PC-9 (cell line): ENCODE measurements around the gene GRM8. TPM values are rescaled to one million over a fixed set of nuclear protein-coding genes. Genes with fewer than 3 reads are reported as not detected.

Source experiments
- BruUV-seq: library from RNA; stranded (reverse); fragments of 400-500 nt; replicated peaks from 2 replicates; lab custom pipeline; 2021; lab: Mats Ljungman, UMichigan
- CTCF ChIA-PET: fragments of 300-600 bp; sonication (Branson Sonifier 250); formaldehyde crosslinking; loops from one replicate; lab custom pipeline; 2022; ENCODE audit warnings: antibody characterized with exemption; lab: Charles Lee
- POLR2A ChIA-PET: fragments of 300-600 bp; sonication (Branson Sonifier 250); formaldehyde crosslinking; loops from one replicate; lab custom pipeline; 2022; ENCODE audit warnings: antibody characterized with exemption; ENCODE audit not compliant: unreplicated experiment; lab: Charles Lee
- DNase-seq, 2 experiments: peaks; one replicate each; pipeline versions ENCODE4 v3.0.0 to v3.0.0-alpha.2; 2015 to 2022; ENCODE audit warnings: mixed read lengths in 1 of 2
- H2AFZ ChIP-seq: fragments of 200-600 bp; sonication (generic); 2 replicates; pipeline ENCODE4 v1.8.1; 2017; ENCODE audit warnings: antibody characterized with exemption
- H3F3A ChIP-seq: fragments of 200-600 bp; sonication (generic); 2 replicates; pipeline ENCODE4 v1.8.1; 2017; ENCODE audit warnings: antibody characterized with exemption, mild to moderate bottlenecking, low read depth; ENCODE audit not compliant: insufficient read depth
- H3K27ac ChIP-seq: fragments of 200-600 bp; sonication (generic); 2 replicates; pipeline ENCODE4 v1.6.1; 2016; ENCODE audit warnings: mixed run types
- H3K27me3 ChIP-seq: fragments of 200-600 bp; sonication (generic); 2 replicates; pipeline ENCODE4 v1.6.1; 2016; ENCODE audit warnings: low read depth, mixed run types; ENCODE audit not compliant: insufficient read depth
- H3K36me3 ChIP-seq: fragments of 200-600 bp; sonication (generic); 2 replicates; pipeline ENCODE4 v1.6.1; 2016; ENCODE audit warnings: low read depth, mixed run types
- H3K4me1 ChIP-seq: fragments of 200-600 bp; sonication (generic); replicated peaks from 2 replicates; pipeline ENCODE4 v1.6.1; 2016; ENCODE audit warnings: mixed run types; ENCODE audit not compliant: insufficient read depth
- H3K4me2 ChIP-seq: fragments of 200-600 bp; sonication (generic); 2 replicates; pipeline ENCODE4 v1.6.1; 2017; ENCODE audit warnings: mixed run types
- H3K4me3 ChIP-seq: fragments of 200-600 bp; sonication (generic); 2 replicates; pipeline ENCODE4 v1.6.1; 2016; ENCODE audit warnings: mixed run types
- H3K79me2 ChIP-seq: fragments of 200-600 bp; sonication (generic); 2 replicates; pipeline ENCODE4 v1.6.1; 2017; ENCODE audit warnings: low read depth, mixed run types
- H3K9me2 ChIP-seq: fragments of 200-600 bp; sonication (generic); 2 replicates; pipeline ENCODE4 v1.8.1; 2017; ENCODE audit warnings: mild to moderate bottlenecking; ENCODE audit not compliant: insufficient read depth
- H3K9me3 ChIP-seq: fragments of 200-600 bp; sonication (generic); 2 replicates; pipeline ENCODE4 v1.8.1; 2016; ENCODE audit warnings: low read depth; ENCODE audit not compliant: insufficient read depth
- H4K20me1 ChIP-seq: fragments of 200-600 bp; sonication (generic); 2 replicates; pipeline ENCODE4 v1.8.1; 2017; ENCODE audit not compliant: insufficient read depth
- EZH2 ChIP-seq: fragments of 200-600 bp; sonication (generic); IDR thresholded peaks from 2 replicates; pipeline ENCODE4 v1.8.0; 2017; ENCODE audit warnings: antibody characterized with exemption, low read depth
- intact Hi-C: fragments of 100-400 bp; cut with micrococcal nuclease; formaldehyde crosslinking; loops from one replicate; pipeline ENCODE4 v1.10.0; 2022; ENCODE audit not compliant: unreplicated experiment
- total RNA-seq: library from RNA; stranded (reverse); gene quantifications from 2 replicates; pipeline ENCODE4 v1.2.3, GENCODE V29; 2021
- TF ChIP-seq, protein P1 (sequence below): fragments of 200-600 bp; sonication (generic); conservative IDR thresholded peaks from 2 replicates; pipeline ENCODE4 v1.6.1; 2017; ENCODE audit warnings: mixed run types, antibody characterized with exemption, mild to moderate bottlenecking, moderate library complexity

GRM8 gene
- total RNA-seq, 1 experiment from 2014 or later: not detected

DNA sequence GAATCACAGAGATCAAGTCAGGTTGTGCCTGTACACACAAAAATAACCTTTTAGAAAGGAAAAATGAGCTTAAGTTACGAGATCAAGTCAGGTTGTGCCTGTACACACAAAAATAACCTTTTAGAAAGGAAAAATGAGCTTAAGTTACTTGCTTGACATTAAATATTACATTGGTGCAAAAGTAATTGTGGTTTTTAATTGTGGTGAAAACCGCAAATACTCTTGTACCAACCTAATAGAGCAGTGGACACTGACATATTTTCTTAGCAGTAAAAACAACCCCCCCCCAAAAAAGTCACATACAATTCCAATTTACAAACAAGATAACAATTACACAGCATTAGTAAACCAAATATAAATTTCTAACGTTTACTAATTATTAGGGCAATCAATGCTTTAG, 595.6 kb downstream of the GRM8 start:
- no peaks in the 10 kb centered on the region for H3K9me3 ChIP-seq
- no TSS peak for BruUV-seq
- no peak for TF ChIP-seq EZH2
- TF ChIP-seq, protein P1, sequence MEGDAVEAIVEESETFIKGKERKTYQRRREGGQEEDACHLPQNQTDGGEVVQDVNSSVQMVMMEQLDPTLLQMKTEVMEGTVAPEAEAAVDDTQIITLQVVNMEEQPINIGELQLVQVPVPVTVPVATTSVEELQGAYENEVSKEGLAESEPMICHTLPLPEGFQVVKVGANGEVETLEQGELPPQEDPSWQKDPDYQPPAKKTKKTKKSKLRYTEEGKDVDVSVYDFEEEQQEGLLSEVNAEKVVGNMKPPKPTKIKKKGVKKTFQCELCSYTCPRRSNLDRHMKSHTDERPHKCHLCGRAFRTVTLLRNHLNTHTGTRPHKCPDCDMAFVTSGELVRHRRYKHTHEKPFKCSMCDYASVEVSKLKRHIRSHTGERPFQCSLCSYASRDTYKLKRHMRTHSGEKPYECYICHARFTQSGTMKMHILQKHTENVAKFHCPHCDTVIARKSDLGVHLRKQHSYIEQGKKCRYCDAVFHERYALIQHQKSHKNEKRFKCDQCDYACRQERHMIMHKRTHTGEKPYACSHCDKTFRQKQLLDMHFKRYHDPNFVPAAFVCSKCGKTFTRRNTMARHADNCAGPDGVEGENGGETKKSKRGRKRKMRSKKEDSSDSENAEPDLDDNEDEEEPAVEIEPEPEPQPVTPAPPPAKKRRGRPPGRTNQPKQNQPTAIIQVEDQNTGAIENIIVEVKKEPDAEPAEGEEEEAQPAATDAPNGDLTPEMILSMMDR: no peak
- no peaks in the 10 kb centered on the region for H3F3A ChIP-seq
- intact Hi-C loops: no loop called here
- no peak overlapping the region for H3K4me3 ChIP-seq
- H3K36me3 ChIP-seq: no peaks in the 10 kb centered on the region
- POLR2A ChIA-PET: no interaction called here
- H3K27me3 ChIP-seq: no peaks in the 10 kb centered on the region
- H2AFZ ChIP-seq: no peak overlapping the region
- H4K20me1 ChIP-seq: no peaks in the 10 kb centered on the region
- H3K4me2 ChIP-seq: no peak overlapping the region
- CTCF ChIA-PET: no interaction called here
- H3K4me1 ChIP-seq: no peaks in the 10 kb centered on the region
- no peak for DNase-seq
- H3K79me2 ChIP-seq: no peaks in the 10 kb centered on the region
- H3K9me2 ChIP-seq: peaks cover 3% of the 10 kb centered on the region; the same call in 1 of the 2 replicates
- no peak overlapping the region for H3K27ac ChIP-seq

DNA sequence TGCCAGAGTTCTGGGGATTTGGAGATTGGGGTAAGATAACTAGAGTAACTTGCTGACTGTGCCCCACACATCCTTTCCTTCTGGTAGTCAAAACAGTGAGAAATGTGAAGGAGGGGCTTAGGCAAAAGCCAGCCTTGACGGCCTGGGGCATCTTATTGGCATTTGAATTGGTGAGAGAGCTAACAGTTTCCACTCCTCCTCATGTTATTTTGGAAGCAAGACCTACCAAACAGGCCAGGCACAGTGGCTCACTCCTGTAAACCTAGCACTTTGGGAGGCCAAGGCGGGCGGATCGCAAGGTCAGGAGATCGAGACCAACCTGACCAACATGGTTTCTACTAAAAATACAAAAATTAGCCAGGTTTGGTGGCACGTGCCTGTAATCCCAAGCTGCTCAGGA, 596.6 kb downstream of the GRM8 start:
- no peaks in the 10 kb centered on the region for H3F3A ChIP-seq
- BruUV-seq: no TSS peak
- ChIA-PET POLR2A (no interaction called here), CTCF (no interaction called here)
- H3K9me2 ChIP-seq: peaks cover 3% of the 10 kb centered on the region; the same call in 1 of the 2 replicates
- H3K79me2 ChIP-seq: no peaks in the 10 kb centered on the region
- H3K4me1 ChIP-seq: no peaks in the 10 kb centered on the region
- no peaks in the 10 kb centered on the region for H3K27me3 ChIP-seq
- H3K4me2 ChIP-seq: no peak overlapping the region
- no peak overlapping the region for H3K4me3 ChIP-seq
- no peaks in the 10 kb centered on the region for H4K20me1 ChIP-seq
- no peak for TF ChIP-seq EZH2
- TF ChIP-seq, protein P1: no peak
- no peak overlapping the region for H2AFZ ChIP-seq
- no peak for DNase-seq
- intact Hi-C loops: no loop called here
- H3K36me3 ChIP-seq: no peaks in the 10 kb centered on the region
- no peak overlapping the region for H3K27ac ChIP-seq
- H3K9me3 ChIP-seq: no peaks in the 10 kb centered on the region

DNA sequence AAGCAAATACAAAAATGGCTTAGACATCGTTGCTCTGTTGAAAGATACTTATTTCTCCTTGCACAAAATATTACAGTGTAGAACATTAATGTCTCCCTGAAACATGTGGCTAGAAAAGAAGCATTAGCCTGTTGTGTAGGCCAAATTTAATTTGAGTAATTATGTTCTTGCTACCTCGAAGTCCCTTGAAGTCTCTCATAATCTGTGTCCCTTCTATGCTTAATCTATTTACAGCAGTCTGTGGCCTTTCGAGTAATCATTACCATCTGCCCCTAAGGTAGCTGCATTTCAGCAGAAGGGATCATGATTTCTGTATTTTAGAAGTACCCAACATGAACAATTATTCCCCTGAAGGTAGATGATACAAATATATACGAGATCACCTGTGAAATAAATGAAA, 615.2 kb downstream of the GRM8 start:
- no peak overlapping the region for H3K27ac ChIP-seq
- intact Hi-C loops: no loop called here
- no peaks in the 10 kb centered on the region for H3K79me2 ChIP-seq
- BruUV-seq: no TSS peak
- no peak overlapping the region for H3K4me3 ChIP-seq
- no peaks in the 10 kb centered on the region for H3F3A ChIP-seq
- no peak overlapping the region for H3K4me2 ChIP-seq
- TF ChIP-seq EZH2: no peak
- no peaks in the 10 kb centered on the region for H3K9me2 ChIP-seq
- POLR2A ChIA-PET: no interaction called here
- H3K9me3 ChIP-seq: no peaks in the 10 kb centered on the region; the same call in 1 of the 2 replicates
- H4K20me1 ChIP-seq: no peaks in the 10 kb centered on the region
- H2AFZ ChIP-seq: no peak overlapping the region
- H3K4me1 ChIP-seq: no peaks in the 10 kb centered on the region
- no peaks in the 10 kb centered on the region for H3K36me3 ChIP-seq
- CTCF ChIA-PET: no interaction called here
- no peak for DNase-seq
- H3K27me3 ChIP-seq: no peaks in the 10 kb centered on the region

DNA sequence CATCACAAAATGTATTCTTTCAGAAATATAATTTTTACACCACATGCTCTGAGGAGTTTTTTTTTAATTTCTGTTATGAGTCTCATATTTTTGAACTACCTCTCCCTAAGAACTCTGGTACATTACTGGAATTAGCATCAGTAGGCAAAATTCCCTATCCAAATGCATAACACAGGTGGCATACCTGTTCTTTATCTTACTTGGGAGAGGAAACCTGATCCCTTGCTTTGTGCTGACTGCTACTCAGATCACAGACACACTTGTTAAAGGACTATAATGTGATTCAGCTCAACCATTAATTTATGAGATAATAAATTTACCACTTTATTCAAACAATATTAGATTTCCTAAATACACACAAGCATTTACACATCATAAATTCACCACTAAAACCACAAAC, 617.2 kb downstream of the GRM8 start:
- intact Hi-C loops: no loop called here
- POLR2A ChIA-PET: no interaction called here
- H3K4me1 ChIP-seq: no peaks in the 10 kb centered on the region

More for the DNA sequence above, 617.2 kb downstream of the GRM8 start:
- BruUV-seq: no TSS peak
- no peaks in the 10 kb centered on the region for H3K27me3 ChIP-seq
- H3F3A ChIP-seq: no peaks in the 10 kb centered on the region
- CTCF ChIA-PET: no interaction called here
- H2AFZ ChIP-seq: no peak overlapping the region
- no peaks in the 10 kb centered on the region for H3K79me2 ChIP-seq
- no peaks in the 10 kb centered on the region for H3K9me2 ChIP-seq
- no peak overlapping the region for H3K27ac ChIP-seq
- H3K36me3 ChIP-seq: no peaks in the 10 kb centered on the region
- H4K20me1 ChIP-seq: no peaks in the 10 kb centered on the region
- no peak for DNase-seq
- TF ChIP-seq, protein P1: no peak
- TF ChIP-seq EZH2: no peak
- H3K4me3 ChIP-seq: no peak overlapping the region
- H3K4me2 ChIP-seq: no peak overlapping the region
- H3K9me3 ChIP-seq: no peaks in the 10 kb centered on the region; the same call in 1 of the 2 replicates
